Trophoblast cell (in vitro differentiated cells and primary cell): Measurements from ENCODE around the gene TRIM40.

ENCODE experiments used
- DNase-seq, 2 donors: peaks; one replicate each; pipeline ENCODE4 v3.0.0-alpha.2; 2016
- H2AFZ ChIP-seq: 2 replicates; pipeline ENCODE4 v1.6.1; 2013; ENCODE audit warnings: low read length, moderate library complexity, mild to moderate bottlenecking; ENCODE audit not compliant: insufficient read depth, poor library complexity
- H2AK5ac ChIP-seq: 2 replicates; pipeline ENCODE4 v1.6.1; 2013; ENCODE audit warnings: mild to moderate bottlenecking, low read length
- H2BK120ac ChIP-seq: 2 replicates; pipeline ENCODE4 v1.6.1; 2013; ENCODE audit warnings: low read length, mild to moderate bottlenecking, moderate library complexity; ENCODE audit not compliant: insufficient read depth, poor library complexity
- H2BK12ac ChIP-seq: 2 replicates; pipeline ENCODE4 v1.6.1; 2013; ENCODE audit warnings: mild to moderate bottlenecking, low read length, moderate library complexity
- H2BK5ac ChIP-seq: 2 replicates; pipeline ENCODE4 v1.6.1; 2013; ENCODE audit warnings: low read length, low read depth, moderate library complexity, mild to moderate bottlenecking; ENCODE audit not compliant: poor library complexity
- H3K14ac ChIP-seq: 2 replicates; pipeline ENCODE4 v1.6.1; 2013; ENCODE audit warnings: mild to moderate bottlenecking, low read length
- H3K18ac ChIP-seq: 2 replicates; pipeline ENCODE4 v1.6.1; 2013; ENCODE audit warnings: mild to moderate bottlenecking, low read length
- H3K23ac ChIP-seq: 2 replicates; pipeline ENCODE4 v1.6.1; 2013; ENCODE audit warnings: low read length
- H3K27ac ChIP-seq: 2 replicates; pipeline ENCODE4 v1.5.1; 2013; ENCODE audit warnings: low read depth, mild to moderate bottlenecking, inconsistent platforms, low read length, moderate library complexity
- H3K27me3 ChIP-seq: 2 replicates; pipeline ENCODE4 v1.6.1; 2013; ENCODE audit warnings: inconsistent platforms, mild to moderate bottlenecking, low read length, moderate library complexity; ENCODE audit not compliant: insufficient read depth
- H3K36me3 ChIP-seq, 2 experiments: 1 replicate in 1 of 2; 2 replicates in 1 of 2; pipeline ENCODE4 v1.6.1; 2013; ENCODE audit warnings: low read length in 2 of 2, mild to moderate bottlenecking in 2 of 2, moderate library complexity in 1 of 2; ENCODE audit not compliant: insufficient read depth in 2 of 2, control insufficient read depth in 1 of 2
- H3K4ac ChIP-seq: 2 replicates; pipeline ENCODE4 v1.6.1; 2013; ENCODE audit warnings: low read depth, mild to moderate bottlenecking, low read length, moderate library complexity
- H3K4me1 ChIP-seq, 2 experiments: 1 replicate in 1 of 2; 2 replicates in 1 of 2; pipeline ENCODE4 v1.6.1; 2013; ENCODE audit warnings: low read length in 2 of 2, mild to moderate bottlenecking in 2 of 2, moderate library complexity in 1 of 2; ENCODE audit not compliant: insufficient read depth in 2 of 2, control insufficient read depth in 1 of 2
- H3K4me2 ChIP-seq: 2 replicates; pipeline ENCODE4 v1.6.1; 2013; ENCODE audit warnings: inconsistent platforms, mild to moderate bottlenecking, low read length, moderate library complexity
- H3K4me3 ChIP-seq: 2 replicates; pipeline ENCODE4 v1.5.1; 2013; ENCODE audit warnings: mild to moderate bottlenecking, low read depth, low read length, inconsistent platforms
- H3K79me1 ChIP-seq: one replicate; pipeline ENCODE4 v1.6.1; 2013; ENCODE audit warnings: low read length
- H3K79me2 ChIP-seq: 2 replicates; pipeline ENCODE4 v1.6.1; 2013; ENCODE audit warnings: low read length, mild to moderate bottlenecking; ENCODE audit not compliant: control insufficient read depth, insufficient read depth, poor library complexity
- H3K9ac ChIP-seq: 2 replicates; pipeline ENCODE4 v1.6.1; 2013; ENCODE audit warnings: mild to moderate bottlenecking, low read length
- H3K9me3 ChIP-seq: 2 replicates; pipeline ENCODE4 v1.6.1; 2013; ENCODE audit warnings: low read depth, mild to moderate bottlenecking, control low read depth, inconsistent platforms, low read length; ENCODE audit not compliant: insufficient read depth
- H4K12ac ChIP-seq: 2 replicates; pipeline ENCODE4 v1.6.1; 2013; ENCODE audit warnings: low read depth, mild to moderate bottlenecking, low read length, moderate library complexity
- H4K8ac ChIP-seq: 2 replicates; pipeline ENCODE4 v1.6.1; 2013; ENCODE audit warnings: low read depth, mild to moderate bottlenecking, low read length, moderate library complexity
- H4K91ac ChIP-seq: one replicate; pipeline ENCODE4 v1.6.1; 2013; ENCODE audit warnings: low read depth, mild to moderate bottlenecking, low read length, moderate library complexity
- WGBS: extraction: QIAGEN DNeasy Blood & Tissue Kit; methylation state at CpG from one replicate; pipeline ENCODE4 v1.1.7; 2013; ENCODE audit warnings: missing lambda C conversion rate; ENCODE audit not compliant: insufficient read length, insufficient coverage; ENCODE audit errors: extremely low coverage; 5-methylcytosine and 5-hydroxymethylcytosine counted together

Gene TRIM40

DNA sequence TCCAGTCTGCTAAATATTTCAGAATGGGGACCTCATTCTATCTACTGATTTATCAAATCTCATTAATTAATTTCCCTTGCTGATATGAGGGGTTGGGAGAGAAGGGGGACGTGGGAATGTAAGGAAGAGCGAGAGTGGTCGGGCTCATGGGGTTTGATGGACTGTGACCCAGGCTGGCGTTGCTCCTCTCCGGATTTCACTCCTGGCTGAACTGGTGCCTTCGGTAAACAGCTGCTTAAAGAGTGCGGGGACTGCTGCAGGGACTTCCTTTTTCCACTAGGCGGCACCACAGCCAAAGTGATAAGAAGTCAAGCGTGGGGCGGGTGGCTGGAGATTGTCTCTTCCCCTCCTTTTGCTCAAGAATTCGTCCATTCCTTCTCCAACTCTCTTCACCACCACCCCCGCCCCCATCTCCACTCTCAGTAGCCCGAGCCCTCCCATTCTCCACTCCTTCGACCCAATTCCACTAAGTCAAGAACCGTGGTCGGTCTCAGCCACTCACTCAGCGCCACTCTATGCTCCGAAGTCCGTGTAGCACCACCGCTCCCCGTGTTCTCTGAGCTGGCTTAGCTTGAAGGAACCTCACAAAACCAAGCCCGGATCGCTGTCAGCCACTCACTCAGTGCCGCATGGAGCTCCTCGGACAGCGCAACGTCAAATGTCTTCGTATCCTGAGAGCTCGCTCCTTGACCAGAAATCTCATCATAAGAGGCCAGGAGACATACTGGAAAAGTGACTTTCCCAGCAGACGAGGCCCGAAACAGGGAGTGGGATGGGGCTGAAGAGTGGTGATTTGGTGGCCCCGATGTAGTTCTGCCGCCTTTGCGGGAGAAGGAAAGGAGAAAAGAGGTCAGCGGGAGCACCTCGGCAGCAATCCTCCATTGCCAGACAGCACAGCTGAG, 32.7 kb upstream of the TRIM40 start:
- Histone ChIP-seq H2BK120ac (no peak overlapping the region), H4K12ac (no peak overlapping the region), H3K23ac (no peak overlapping the region), H3K18ac (no peak overlapping the region), H3K4ac (no peak overlapping the region), H3K4me1 (peaks cover 5 to 13% of the 10 kb centered on the region in 2 experiments), H3K9ac (peak overlapping the region; percentile 45), H3K14ac (no peak overlapping the region), H3K4me3 (peak overlapping the region; percentile 2), H3K9me3 (no peaks in the 10 kb centered on the region), H3K27me3 (peaks cover 32% of the 10 kb centered on the region), H2AFZ (no peak overlapping the region), H3K36me3 (no peaks in the 10 kb centered on the region), H3K4me2 (peak overlapping the region; percentile 70), H2BK12ac (no peak overlapping the region), H3K79me1 (no peaks in the 10 kb centered on the region), H3K27ac (no peak overlapping the region), H2AK5ac (no peak overlapping the region), H3K79me2 (no peaks in the 10 kb centered on the region), H4K91ac (no peak overlapping the region), H4K8ac (no peak overlapping the region), H2BK5ac (no peak overlapping the region)
- peak; percentile 79 to 93 for DNase-seq
- no CpG with 5 or more reads among the region's 36 CpGs for WGBS

- Histone ChIP-seq H3K4me1 (peaks cover 5 to 13% of the 10 kb centered on the region in 2 experiments), H2AK5ac (no peak overlapping the region), H4K91ac (no peak overlapping the region), H3K9ac (no peak overlapping the region), H2AFZ (no peak overlapping the region), H2BK5ac (no peak overlapping the region), H3K18ac (no peak overlapping the region), H2BK120ac (no peak overlapping the region), H3K4ac (no peak overlapping the region), H3K4me2 (peak overlapping the region; percentile 70), H3K4me3 (no peak overlapping the region), H4K8ac (no peak overlapping the region), H4K12ac (no peak overlapping the region), H3K9me3 (no peaks in the 10 kb centered on the region), H3K36me3 (no peaks in the 10 kb centered on the region), H3K27ac (no peak overlapping the region), H3K14ac (no peak overlapping the region), H3K23ac (no peak overlapping the region), H3K79me1 (no peaks in the 10 kb centered on the region), H3K27me3 (peaks cover 32% of the 10 kb centered on the region), H3K79me2 (no peaks in the 10 kb centered on the region), H2BK12ac (no peak overlapping the region)
- WGBS: no CpG with 5 or more reads among the region's 3 CpGs
- no peak for DNase-seq
Observed at GRCh38 chr6:30103872-30104179, 32.1 kb upstream of the TRIM40 start.

- Histone ChIP-seq H3K14ac (no peak overlapping the region), H3K23ac (no peak overlapping the region), H2BK120ac (no peak overlapping the region), H3K36me3 (no peaks in the 10 kb centered on the region), H3K4me3 (no peak overlapping the region), H3K79me2 (no peaks in the 10 kb centered on the region), H3K18ac (no peak overlapping the region), H3K4me1 (peaks cover 5 to 13% of the 10 kb centered on the region in 2 experiments), H3K27me3 (peaks cover 29% of the 10 kb centered on the region), H3K4ac (no peak overlapping the region), H3K27ac (no peak overlapping the region), H3K9me3 (no peaks in the 10 kb centered on the region), H4K91ac (no peak overlapping the region), H2BK5ac (no peak overlapping the region), H3K4me2 (no peak overlapping the region), H3K79me1 (no peaks in the 10 kb centered on the region), H2AFZ (no peak overlapping the region), H2BK12ac (no peak overlapping the region), H4K8ac (no peak overlapping the region), H4K12ac (no peak overlapping the region), H3K9ac (no peak overlapping the region), H2AK5ac (no peak overlapping the region)
- WGBS: no CpG with 5 or more reads among the region's 2 CpGs
- no peak for DNase-seq
Observed at GRCh38 chr6:30104661-30105060, 31.3 kb upstream of the TRIM40 start.

GRCh38 chr6:30111266-30111856, 24.6 kb upstream of the TRIM40 start:
- Histone ChIP-seq H3K27me3 (no peaks in the 10 kb centered on the region), H4K8ac (no peak overlapping the region), H3K79me2 (no peaks in the 10 kb centered on the region), H3K23ac (no peak overlapping the region), H3K36me3 (no peaks in the 10 kb centered on the region), H2BK12ac (no peak overlapping the region), H3K9me3 (no peaks in the 10 kb centered on the region), H2AFZ (no peak overlapping the region), H2BK120ac (no peak overlapping the region), H4K91ac (no peak overlapping the region), H3K79me1 (no peaks in the 10 kb centered on the region), H3K4me2 (no peak overlapping the region), H2BK5ac (no peak overlapping the region), H3K4me1 (no peaks in the 10 kb centered on the region), H2AK5ac (no peak overlapping the region), H3K14ac (no peak overlapping the region), H3K18ac (no peak overlapping the region), H3K9ac (no peak overlapping the region), H4K12ac (no peak overlapping the region), H3K4ac (no peak overlapping the region), H3K4me3 (peak overlapping the region; percentile 56), H3K27ac (no peak overlapping the region)
- WGBS: no CpG with 5 or more reads among the region's 27 CpGs
- no peak for DNase-seq
